ENCODE measurements around the gene TNS1.

DNA sequence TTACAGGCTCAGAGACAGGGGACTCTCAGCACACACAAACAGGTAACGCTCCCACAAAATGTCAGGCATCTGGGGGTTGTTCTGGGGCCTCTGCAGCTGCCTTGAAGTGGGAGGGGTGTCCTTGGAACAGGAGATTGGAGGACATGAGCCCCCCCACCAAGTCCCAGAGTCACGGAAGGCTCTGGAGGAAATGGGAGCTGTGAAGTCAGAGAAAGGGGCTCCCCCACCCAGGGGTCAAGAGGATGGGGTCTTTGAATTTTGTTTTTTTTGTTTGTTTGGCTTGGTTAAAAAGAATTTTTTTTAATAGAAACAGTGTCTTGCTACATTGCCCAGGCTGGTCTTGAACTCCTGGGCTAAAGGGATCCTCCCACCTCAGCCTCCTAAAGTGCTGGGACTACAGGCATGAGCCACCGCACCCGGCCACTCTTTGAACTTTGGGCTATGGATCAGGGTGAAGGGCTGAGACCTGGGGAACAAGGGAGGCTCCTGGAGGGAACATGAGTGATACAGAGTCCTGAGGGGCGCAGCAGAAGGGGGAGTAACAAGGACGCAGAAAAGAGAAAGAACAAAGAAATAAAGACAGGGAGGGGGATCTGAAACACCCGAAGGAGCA lies 46.8 kb downstream of the TNS1 start:
- TF ChIP-seq, protein P1, sequence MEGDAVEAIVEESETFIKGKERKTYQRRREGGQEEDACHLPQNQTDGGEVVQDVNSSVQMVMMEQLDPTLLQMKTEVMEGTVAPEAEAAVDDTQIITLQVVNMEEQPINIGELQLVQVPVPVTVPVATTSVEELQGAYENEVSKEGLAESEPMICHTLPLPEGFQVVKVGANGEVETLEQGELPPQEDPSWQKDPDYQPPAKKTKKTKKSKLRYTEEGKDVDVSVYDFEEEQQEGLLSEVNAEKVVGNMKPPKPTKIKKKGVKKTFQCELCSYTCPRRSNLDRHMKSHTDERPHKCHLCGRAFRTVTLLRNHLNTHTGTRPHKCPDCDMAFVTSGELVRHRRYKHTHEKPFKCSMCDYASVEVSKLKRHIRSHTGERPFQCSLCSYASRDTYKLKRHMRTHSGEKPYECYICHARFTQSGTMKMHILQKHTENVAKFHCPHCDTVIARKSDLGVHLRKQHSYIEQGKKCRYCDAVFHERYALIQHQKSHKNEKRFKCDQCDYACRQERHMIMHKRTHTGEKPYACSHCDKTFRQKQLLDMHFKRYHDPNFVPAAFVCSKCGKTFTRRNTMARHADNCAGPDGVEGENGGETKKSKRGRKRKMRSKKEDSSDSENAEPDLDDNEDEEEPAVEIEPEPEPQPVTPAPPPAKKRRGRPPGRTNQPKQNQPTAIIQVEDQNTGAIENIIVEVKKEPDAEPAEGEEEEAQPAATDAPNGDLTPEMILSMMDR (IDR thresholded peaks at IDR 0.05): no peak
- no peak for TF ChIP-seq EZH2 (IDR thresholded peaks at IDR 0.05)
